MCF 10A (cell line): ENCODE data around the gene ROGDI. TPM values are rescaled to one million over a fixed set of nuclear protein-coding genes. Genes with fewer than 3 reads are reported as not detected.

Experiments used
- BruUV-seq: library from RNA; stranded (reverse); fragments of 400-500 nt; replicated peaks from 2 replicates; lab custom pipeline; 2021; lab: Mats Ljungman, UMichigan
- CTCF ChIA-PET: fragments of 300-600 bp; sonication (Branson Sonifier 250); formaldehyde crosslinking; extraction: SDS; loops from one replicate; lab custom pipeline; 2021; ENCODE audit warnings: antibody characterized with exemption, inconsistent platforms; lab: Yijun Ruan, JAX
- POLR2A ChIA-PET: fragments of 300-600, 350-650 bp; sonication (Branson Sonifier 250); formaldehyde crosslinking; extraction: SDS; loops from one replicate; lab custom pipeline; 2020; ENCODE audit warnings: antibody characterized with exemption, inconsistent platforms; lab: Yijun Ruan, JAX
- DNase-seq: peaks from one replicate; pipeline ENCODE4 v3.0.0-alpha.2; 2018; ENCODE audit not compliant: unreplicated experiment
- H3K27ac Mint-ChIP-seq: one replicate; pipeline ENCODE4 v1.8.0; 2022; ENCODE audit warnings: mild to moderate bottlenecking, low read depth, mixed read lengths; ENCODE audit not compliant: unreplicated experiment
- H3K27me3 Mint-ChIP-seq: one replicate; pipeline ENCODE4 v1.8.0; 2022; ENCODE audit warnings: mixed read lengths; ENCODE audit not compliant: insufficient read depth, unreplicated experiment
- H3K36me3 Mint-ChIP-seq: one replicate; pipeline ENCODE4 v1.8.0; 2022; ENCODE audit warnings: mild to moderate bottlenecking, moderate library complexity, mixed read lengths; ENCODE audit not compliant: insufficient read depth, unreplicated experiment
- H3K4me1 Mint-ChIP-seq: one replicate; pipeline ENCODE4 v1.8.0; 2022; ENCODE audit warnings: mixed read lengths; ENCODE audit not compliant: insufficient read depth, unreplicated experiment
- H3K4me3 Mint-ChIP-seq: one replicate; pipeline ENCODE4 v1.8.0; 2022; ENCODE audit warnings: mild to moderate bottlenecking, moderate library complexity, mixed read lengths; ENCODE audit not compliant: unreplicated experiment
- H3K9me3 Mint-ChIP-seq: one replicate; pipeline ENCODE4 v1.8.0; 2022; ENCODE audit warnings: mixed read lengths; ENCODE audit not compliant: unreplicated experiment
- CTCF ChIP-seq: fragments of 200-600 bp; IDR thresholded peaks from one replicate; pipeline ENCODE4 v1.8.0; 2022; ENCODE audit warnings: antibody characterized with exemption, mild to moderate bottlenecking; ENCODE audit not compliant: unreplicated experiment
- intact Hi-C: fragments of 100-400 bp; cut with micrococcal nuclease; formaldehyde crosslinking; loops from 2 replicates; pipeline ENCODE4 v1.14.1; 2022
- total RNA-seq: library from RNA; stranded (reverse); gene quantifications from 2 replicates; pipeline ENCODE4 v1.2.3, GENCODE V29; 2022

Gene ROGDI
- total RNA-seq, 1 experiment from 2014 or later = 5.9 TPM

- DNase-seq = no peak
- Mint-ChIP-seq H3K27me3 (no peaks in the 10 kb centered on the region), H3K4me3 (no peak overlapping the region), H3K27ac (no peak overlapping the region), H3K4me1 (no peaks in the 10 kb centered on the region), H3K9me3 (no peaks in the 10 kb centered on the region), H3K36me3 (no peaks in the 10 kb centered on the region)
- TF ChIP-seq CTCF = no peak
- BruUV-seq = no TSS peak
- CTCF ChIA-PET = interaction anchor here (0.6 kb wide), 1 partner anchor 29 kb away, joined by 3 read pairs; no protein-coding TSS in a partner anchor
- POLR2A ChIA-PET = interaction anchor here (0.7 kb wide), 1 partner anchor 53 kb away, joined by 3 read pairs; no protein-coding TSS in a partner anchor
- intact Hi-C loops = no loop called here
Observed at GRCh38 chr16:4788489-4788889, 13.9 kb downstream of the ROGDI start.

GRCh38 chr16:4787627-4788482 lies 14.6 kb downstream of the ROGDI start, which contains the start of gene SEPTIN12:
SEPTIN12 (minus strand) TSS chr16:4788345; CDS start chr16:4787645, 700 bp downstream.
- ChIA-PET CTCF (interaction anchor here (0.6 kb wide), 1 partner anchor 28 kb away, joined by 3 read pairs; no protein-coding TSS in a partner anchor), POLR2A (interaction anchor here (0.6 to 2.1 kb wide), 3 partner anchors 15 to 54 kb away, joined by 3 to 6 read pairs (median 3); partner anchors contain the start of genes ANKS3, DNAAF8 and ROGDI)
- Mint-ChIP-seq H3K4me1 (no peaks in the 10 kb centered on the region), H3K4me3 (no peak within 1 kb of the TSS), H3K36me3 (no peaks in the 10 kb centered on the region), H3K9me3 (no peaks in the 10 kb centered on the region), H3K27me3 (no peaks in the 10 kb centered on the region), H3K27ac (no peak within 1 kb of the TSS)
- DNase-seq = no peak
- BruUV-seq = no TSS peak
- intact Hi-C loops = no loop called here
- TF ChIP-seq CTCF = no peak

GRCh38 chr16:4787068-4787467 lies 15.4 kb downstream of the ROGDI start:
- H3K4me3 Mint-ChIP-seq = no peak overlapping the region
- H3K36me3 Mint-ChIP-seq = no peaks in the 10 kb centered on the region
- ChIA-PET CTCF (no interaction called here), POLR2A (interaction anchor here (2.1 kb wide), 1 partner anchor 16 kb away, joined by 6 read pairs; the partner anchor contains the start of gene ROGDI)
- DNase-seq = no peak
- no peaks in the 10 kb centered on the region for H3K4me1 Mint-ChIP-seq
- H3K27ac Mint-ChIP-seq = no peak overlapping the region
- no peaks in the 10 kb centered on the region for H3K9me3 Mint-ChIP-seq
- no TSS peak for BruUV-seq
- no peak for TF ChIP-seq CTCF
- no peaks in the 10 kb centered on the region for H3K27me3 Mint-ChIP-seq
- intact Hi-C loops = no loop called here
